HepG2 (cell line): ENCODE results near the gene CDHR5. TPM values are rescaled to one million over a fixed set of nuclear protein-coding genes. Genes with fewer than 3 reads are reported as not detected.
A peak's percentile ranks its signal among the peaks of the same experiment; 100 is the strongest.

Experiments used
- BORCS8-MEF2B ChIP-seq: sonication (generic); formaldehyde crosslinking; IDR thresholded peaks from 2 replicates; pipeline ENCODE4 v1.8.0; 2022; ENCODE audit warnings: mild to moderate bottlenecking, missing genetic modification reagents
- DNMT3B ChIP-seq: conservative IDR thresholded peaks from 2 replicates; pipeline ENCODE4 v1.6.1; 2016; ENCODE audit warnings: missing biosample characterization, control low read depth
- FOSL2 ChIP-seq: sonication (generic); formaldehyde crosslinking; IDR thresholded peaks from 2 replicates; pipeline ENCODE4 v1.4.0; 2020; ENCODE audit warnings: missing genetic modification reagents
- GABPB1 ChIP-seq: IDR thresholded peaks from 2 replicates; pipeline ENCODE4 v1.6.1; 2016; ENCODE audit warnings: mild to moderate bottlenecking, missing genetic modification reagents, moderate library complexity, missing compliant biosample characterization
- GMEB2 ChIP-seq: IDR thresholded peaks from 2 replicates; pipeline ENCODE4 v1.6.1; 2016; ENCODE audit warnings: missing biosample characterization, missing genetic modification reagents, low read depth
- HNRNPL ChIP-seq: fragments of 200-400 bp; formaldehyde crosslinking; IDR thresholded peaks from 2 replicates; pipeline ENCODE4 v1.6.1; 2017; ENCODE audit warnings: mild to moderate bottlenecking, low read depth, low read length
- HOXD1 ChIP-seq: sonication (generic); formaldehyde crosslinking; IDR thresholded peaks from 2 replicates; pipeline ENCODE4 v1.5.0; 2020; ENCODE audit warnings: missing genetic modification reagents
- MEIS1 ChIP-seq: sonication (generic); formaldehyde crosslinking; IDR thresholded peaks from 2 replicates; pipeline ENCODE4 v1.9.0; 2021; ENCODE audit warnings: mild to moderate bottlenecking, missing genetic modification reagents, moderate library complexity, borderline replicate concordance
- MYNN ChIP-seq: sonication (generic); formaldehyde crosslinking; IDR thresholded peaks from 2 replicates; pipeline ENCODE4 v1.4.0; 2020; ENCODE audit warnings: mild to moderate bottlenecking, low read depth, missing genetic modification reagents
- MZF1 ChIP-seq: sonication (generic); formaldehyde crosslinking; IDR thresholded peaks from 2 replicates; pipeline ENCODE4 v1.8.1; 2023; ENCODE audit warnings: mild to moderate bottlenecking, missing genetic modification reagents, borderline replicate concordance
- NFKBIZ ChIP-seq: IDR thresholded peaks from 2 replicates; pipeline ENCODE4 v1.6.1; 2018; ENCODE audit warnings: missing genetic modification reagents, missing compliant biosample characterization
- SNAPC4 ChIP-seq: sonication (generic); formaldehyde crosslinking; IDR thresholded peaks from 2 replicates; pipeline ENCODE4 v1.4.0; 2020; ENCODE audit warnings: mild to moderate bottlenecking, missing genetic modification reagents
- TAF1 ChIP-seq: sonication (generic); formaldehyde crosslinking; IDR thresholded peaks from 2 replicates; pipeline ENCODE4 v1.4.0; 2020; ENCODE audit warnings: missing genetic modification reagents
- TGIF2 ChIP-seq: IDR thresholded peaks from 2 replicates; pipeline ENCODE4 v1.6.1; 2016; ENCODE audit warnings: control low read depth, missing compliant biosample characterization
- ZSCAN21 ChIP-seq: sonication (generic); formaldehyde crosslinking; IDR thresholded peaks from 2 replicates; pipeline ENCODE4 v1.8.0; 2022; ENCODE audit warnings: mild to moderate bottlenecking, missing genetic modification reagents, moderate library complexity, borderline replicate concordance
- polyA plus RNA-seq, 8 experiments: library from polyadenylated mRNA; depleted of rRNA in 3 of 8; stranded (reverse) in 7 of 8; unstranded in 1 of 8; fragments of >200 nt; fragmentation: Illumina TruSeq in 4 of 8; extraction: Trizol in 4 of 8; gene quantifications; 2 replicates each; pipeline versions ENCODE4 v1.2.1 to v1.2.3, GENCODE V29; 2011 to 2016; ENCODE audit warnings: low read depth in 4 of 8, missing spikeins in 1 of 8, mixed read lengths in 1 of 8; ENCODE audit not compliant: insufficient read depth in 1 of 8
- total RNA-seq, 5 experiments: library from RNA; depleted of rRNA; stranded (reverse); fragments of >200 nt; fragmentation: Illumina TruSeq; extraction: Trizol; gene quantifications; 2 replicates each; pipeline ENCODE4 v1.2.3, GENCODE V29; 2016; ENCODE audit warnings: low read depth in 1 of 5
- TF ChIP-seq, protein P1 (sequence below): sonication (generic); formaldehyde crosslinking; IDR thresholded peaks from 2 replicates; pipeline ENCODE4 v1.4.0; 2020; ENCODE audit warnings: mild to moderate bottlenecking, missing genetic modification reagents
- TF ChIP-seq, protein P2 (sequence below): sonication (generic); formaldehyde crosslinking; IDR thresholded peaks from 2 replicates; pipeline ENCODE4 v1.4.0; 2020; ENCODE audit warnings: missing genetic modification reagents, borderline replicate concordance

CDHR5 gene
- total and polyA plus RNA-seq, 2 of the 13 experiments (the other 11 are each of a cell fraction or from before 2014, with no cell fraction given), result 0.46 to 0.71 TPM

GRCh38 chr11:655036-655726, 30.4 kb upstream of the CDHR5 start (continued):
- TF ChIP-seq SNAPC4, result 0 out of 2 replicates have a peak, but pooled peaks have one; percentile 40
- TF ChIP-seq GMEB2 (CRISPR knock-in tag), result no peak
- peak; percentile 53; the same call in 1 of the 2 replicates for TF ChIP-seq GABPB1 (CRISPR knock-in tag)
- TF ChIP-seq, protein P1, sequence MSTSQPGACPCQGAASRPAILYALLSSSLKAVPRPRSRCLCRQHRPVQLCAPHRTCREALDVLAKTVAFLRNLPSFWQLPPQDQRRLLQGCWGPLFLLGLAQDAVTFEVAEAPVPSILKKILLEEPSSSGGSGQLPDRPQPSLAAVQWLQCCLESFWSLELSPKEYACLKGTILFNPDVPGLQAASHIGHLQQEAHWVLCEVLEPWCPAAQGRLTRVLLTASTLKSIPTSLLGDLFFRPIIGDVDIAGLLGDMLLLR (CRISPR knock-in tag), result no peak
- TF ChIP-seq MEIS1 (CRISPR knock-in tag), result peak; percentile 72; the same call in 1 of the 2 replicates
- TF ChIP-seq NFKBIZ (CRISPR knock-in tag), result no peak
- 0 out of 2 replicates have a peak, but pooled peaks have one; percentile 35 for TF ChIP-seq HOXD1 (CRISPR knock-in tag)
- TF ChIP-seq MZF1, result no peak
- no peak for TF ChIP-seq DNMT3B (CRISPR knock-in tag)
- TF ChIP-seq MYNN (CRISPR knock-in tag), result no peak
- peak; percentile 74 for TF ChIP-seq FOSL2 (CRISPR knock-in tag)
- TF ChIP-seq HNRNPL, result peak; percentile 52; the same call in 1 of the 2 replicates
- no peak for TF ChIP-seq TAF1 (CRISPR knock-in tag)
- 0 out of 2 replicates have a peak, but pooled peaks have one; percentile 34 for TF ChIP-seq BORCS8-MEF2B (CRISPR knock-in tag)
- TF ChIP-seq, protein P2, sequence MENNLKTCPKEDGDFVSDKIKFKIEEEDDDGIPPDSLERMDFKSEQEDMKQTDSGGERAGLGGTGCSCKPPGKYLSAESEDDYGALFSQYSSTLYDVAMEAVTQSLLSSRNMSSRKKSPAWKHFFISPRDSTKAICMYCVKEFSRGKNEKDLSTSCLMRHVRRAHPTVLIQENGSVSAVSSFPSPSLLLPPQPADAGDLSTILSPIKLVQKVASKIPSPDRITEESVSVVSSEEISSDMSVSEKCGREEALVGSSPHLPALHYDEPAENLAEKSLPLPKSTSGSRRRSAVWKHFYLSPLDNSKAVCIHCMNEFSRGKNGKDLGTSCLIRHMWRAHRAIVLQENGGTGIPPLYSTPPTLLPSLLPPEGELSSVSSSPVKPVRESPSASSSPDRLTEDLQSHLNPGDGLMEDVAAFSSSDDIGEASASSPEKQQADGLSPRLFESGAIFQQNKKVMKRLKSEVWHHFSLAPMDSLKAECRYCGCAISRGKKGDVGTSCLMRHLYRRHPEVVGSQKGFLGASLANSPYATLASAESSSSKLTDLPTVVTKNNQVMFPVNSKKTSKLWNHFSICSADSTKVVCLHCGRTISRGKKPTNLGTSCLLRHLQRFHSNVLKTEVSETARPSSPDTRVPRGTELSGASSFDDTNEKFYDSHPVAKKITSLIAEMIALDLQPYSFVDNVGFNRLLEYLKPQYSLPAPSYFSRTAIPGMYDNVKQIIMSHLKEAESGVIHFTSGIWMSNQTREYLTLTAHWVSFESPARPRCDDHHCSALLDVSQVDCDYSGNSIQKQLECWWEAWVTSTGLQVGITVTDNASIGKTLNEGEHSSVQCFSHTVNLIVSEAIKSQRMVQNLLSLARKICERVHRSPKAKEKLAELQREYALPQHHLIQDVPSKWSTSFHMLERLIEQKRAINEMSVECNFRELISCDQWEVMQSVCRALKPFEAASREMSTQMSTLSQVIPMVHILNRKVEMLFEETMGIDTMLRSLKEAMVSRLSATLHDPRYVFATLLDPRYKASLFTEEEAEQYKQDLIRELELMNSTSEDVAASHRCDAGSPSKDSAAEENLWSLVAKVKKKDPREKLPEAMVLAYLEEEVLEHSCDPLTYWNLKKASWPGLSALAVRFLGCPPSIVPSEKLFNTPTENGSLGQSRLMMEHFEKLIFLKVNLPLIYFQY, result no peak
- TF ChIP-seq TGIF2 (CRISPR knock-in tag), result peak; percentile 63; the same call in 1 of the 2 replicates
- peak; percentile 21; the same call in 1 of the 2 replicates for TF ChIP-seq ZSCAN21 (CRISPR knock-in tag)
